ES-I3 (cell line): ENCODE measurements around the gene PGM1.
"Not testable (repeated sequence)": the region's sequence is repeated elsewhere in the genome, so short reads cannot be mapped to it uniquely, and the experiment has no call there.

Source experiments
- H3K36me3 ChIP-seq: 2 replicates; pipeline ENCODE4 v1.6.1; 2013; ENCODE audit warnings: mild to moderate bottlenecking, low read length, control low read depth, moderate library complexity; ENCODE audit not compliant: insufficient read depth
- H3K4me1 ChIP-seq: 2 replicates; pipeline ENCODE4 v1.6.1; 2013; ENCODE audit warnings: mild to moderate bottlenecking, control low read depth, low read length; ENCODE audit not compliant: insufficient read depth
- H3K9ac ChIP-seq: 2 replicates; pipeline ENCODE4 v1.6.1; 2013; ENCODE audit warnings: low read depth, mild to moderate bottlenecking, low read length, moderate library complexity
- H3K9me3 ChIP-seq: 2 replicates; pipeline ENCODE4 v1.6.1; 2013; ENCODE audit warnings: mild to moderate bottlenecking, low read length, moderate library complexity; ENCODE audit not compliant: control insufficient read depth, insufficient read depth

PGM1 gene

DNA sequence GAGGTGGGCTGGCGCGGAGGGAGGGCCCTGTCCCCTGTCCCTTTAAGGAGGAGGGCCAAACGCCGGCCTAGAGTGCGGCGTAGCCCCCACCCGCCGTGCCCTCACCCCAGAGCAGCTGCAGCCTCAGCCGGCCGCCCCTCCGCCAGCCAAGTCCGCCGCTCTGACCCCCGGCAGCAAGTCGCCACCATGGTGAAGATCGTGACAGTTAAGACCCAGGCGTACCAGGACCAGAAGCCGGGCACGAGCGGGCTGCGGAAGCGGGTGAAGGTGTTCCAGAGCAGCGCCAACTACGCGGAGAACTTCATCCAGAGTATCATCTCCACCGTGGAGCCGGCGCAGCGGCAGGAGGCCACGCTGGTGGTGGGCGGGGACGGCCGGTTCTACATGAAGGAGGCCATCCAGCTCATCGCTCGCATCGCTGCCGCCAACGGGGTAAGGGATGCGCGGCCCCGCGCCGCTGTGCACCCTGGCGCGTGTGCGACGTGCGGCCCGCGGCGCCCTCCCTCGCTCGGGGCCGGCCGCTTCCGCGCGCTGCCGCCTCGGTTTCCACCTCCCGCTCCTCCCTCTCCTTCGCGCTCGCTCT is at the start of gene PGM1:
Gene PGM1, plus strand, starts transcription at position 109 of the 583 bp plus-strand sequence. Its CDS starts 78 bp downstream, at position 187.
- Histone ChIP-seq H3K36me3 (peaks cover 4% of the 10 kb centered on the region; the same call in 1 of the 2 replicates), H3K9ac (peak within 1 kb of the TSS; percentile 99), H3K4me1 (no peaks in the 10 kb centered on the region), H3K9me3 (no peaks in the 10 kb centered on the region)

DNA sequence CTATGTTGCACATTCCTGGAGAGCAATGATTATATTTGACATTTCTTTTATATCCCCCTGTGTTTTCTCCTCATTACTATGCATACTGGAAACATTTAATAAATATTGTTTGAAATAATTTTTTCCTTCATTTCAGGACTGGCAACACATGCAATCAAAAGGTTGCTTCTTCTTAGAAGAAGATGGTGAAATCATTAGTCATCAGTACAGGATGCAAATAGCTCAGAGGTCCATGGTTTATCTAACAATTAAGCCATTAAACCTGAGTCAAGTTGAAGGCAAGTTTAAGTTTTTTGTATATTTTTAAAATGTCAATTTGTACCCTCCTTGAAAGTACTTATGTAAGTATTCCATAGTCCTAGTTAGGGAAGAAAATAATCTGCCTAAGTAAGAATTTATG is 47.4 kb upstream of the PGM1 start:
- 0 out of 2 replicates have a peak, but pooled peaks cover 2% of the 10 kb centered on the region for H3K9me3 ChIP-seq
- H3K36me3 ChIP-seq, result no peaks in the 10 kb centered on the region
- H3K9ac ChIP-seq, result no peak overlapping the region
- no peaks in the 10 kb centered on the region for H3K4me1 ChIP-seq

DNA sequence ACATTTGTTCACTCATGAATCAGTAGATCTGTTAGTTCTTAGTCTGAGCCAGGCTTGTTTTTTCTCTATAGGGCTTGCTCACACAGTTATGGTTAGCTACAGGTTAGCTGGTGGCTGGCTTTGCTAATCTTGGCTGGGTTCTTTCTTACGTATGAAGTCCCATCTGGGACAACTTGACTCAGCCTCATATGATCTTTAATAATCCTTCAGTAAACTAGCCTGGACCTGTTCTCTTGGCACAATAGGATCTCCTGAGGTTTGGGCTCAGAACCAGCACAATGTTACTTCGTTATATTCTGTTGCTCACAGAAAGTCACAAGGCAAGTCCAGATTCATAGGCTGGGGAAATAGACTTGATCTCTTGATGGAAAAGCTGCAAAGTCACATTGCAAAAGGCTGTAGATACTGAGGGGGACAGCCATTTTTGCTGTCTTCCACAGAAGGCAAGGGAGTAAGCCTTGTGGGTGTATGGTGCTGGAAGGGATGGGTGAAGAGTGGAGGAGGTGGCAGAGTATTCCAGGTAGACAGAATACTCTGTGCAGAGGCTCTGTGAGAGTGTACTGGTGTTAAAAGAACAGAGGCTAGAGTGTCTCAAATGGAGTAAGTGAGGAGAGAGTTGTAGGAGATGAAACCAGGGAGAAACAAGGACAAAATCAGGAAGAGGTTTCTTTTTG is 45.5 kb upstream of the PGM1 start:
- H3K9ac ChIP-seq, result no peak overlapping the region
- H3K36me3 ChIP-seq, result no peaks in the 10 kb centered on the region
- H3K4me1 ChIP-seq, result no peaks in the 10 kb centered on the region
- H3K9me3 ChIP-seq, result 0 out of 2 replicates have a peak, but pooled peaks cover 2% of the 10 kb centered on the region

DNA sequence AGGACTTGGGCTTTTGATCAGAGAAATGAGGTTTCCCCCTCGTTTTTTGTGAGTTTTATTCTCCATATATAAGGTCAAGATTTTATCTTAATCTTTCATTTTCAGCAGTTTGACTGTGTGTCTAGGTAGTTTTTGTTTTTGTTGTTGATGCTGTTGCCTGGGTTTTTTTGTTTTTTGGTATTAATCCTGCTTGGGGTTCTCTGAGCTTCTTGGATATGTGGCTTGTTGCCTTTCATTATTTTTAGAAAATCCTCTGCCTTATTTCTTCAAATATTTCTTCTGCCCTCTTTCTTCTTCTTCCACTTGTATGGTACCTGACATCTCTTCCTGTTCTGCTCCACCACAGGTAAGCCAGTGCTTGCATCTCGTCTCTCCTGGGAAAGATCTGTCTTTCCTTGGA is 44.9 kb upstream of the PGM1 start:
- Histone ChIP-seq H3K9me3 (0 out of 2 replicates have a peak, but pooled peaks cover 2% of the 10 kb centered on the region), H3K9ac (no peak overlapping the region), H3K4me1 (no peaks in the 10 kb centered on the region), H3K36me3 (no peaks in the 10 kb centered on the region)

DNA sequence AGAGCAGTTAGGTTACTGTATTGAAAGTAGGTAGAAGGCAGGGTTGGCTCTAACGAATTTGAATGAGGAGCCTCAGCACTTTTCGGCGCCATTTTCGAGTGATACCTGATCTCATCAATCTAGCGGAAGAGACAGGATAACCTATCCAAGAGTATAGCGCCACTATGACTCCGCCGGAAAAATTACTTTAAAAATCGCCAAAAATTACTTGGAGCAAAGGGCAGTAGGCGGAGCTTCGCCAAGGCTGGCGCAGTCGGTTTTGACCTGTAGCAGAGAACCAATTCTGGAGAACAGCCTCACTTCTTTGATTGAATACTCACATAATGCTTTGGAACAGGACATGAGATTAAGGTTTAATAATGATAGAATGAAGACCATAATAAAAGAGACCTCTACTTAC is 44.3 kb upstream of the PGM1 start:
- no peaks in the 10 kb centered on the region for H3K4me1 ChIP-seq
- H3K36me3 ChIP-seq, result no peaks in the 10 kb centered on the region
- H3K9me3 ChIP-seq, result 0 out of 2 replicates have a peak, but pooled peaks cover 2% of the 10 kb centered on the region
- H3K9ac ChIP-seq, result no peak overlapping the region

DNA sequence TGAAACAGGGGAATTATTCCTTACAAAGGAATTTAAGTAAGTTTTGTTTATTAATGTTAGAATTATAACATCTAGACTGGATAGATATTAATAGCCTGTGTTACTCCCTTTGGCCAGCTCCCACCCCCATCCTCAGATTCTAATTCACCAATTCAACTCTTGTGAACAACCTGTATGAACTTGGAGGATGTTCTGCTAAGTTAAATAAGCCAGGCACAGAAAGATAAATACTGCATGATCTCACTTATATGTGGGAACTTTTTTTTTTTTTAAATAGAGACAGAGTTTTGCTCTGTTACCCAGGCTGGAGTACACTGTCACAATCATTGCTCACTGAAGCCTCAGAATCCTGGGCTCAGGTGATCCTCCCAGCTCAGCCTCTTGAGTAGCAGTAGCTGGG is 37.7 kb upstream of the PGM1 start:
- Histone ChIP-seq H3K4me1 (peaks cover 5% of the 10 kb centered on the region; the same call in 1 of the 2 replicates), H3K9ac (no peak overlapping the region), H3K36me3 (no peaks in the 10 kb centered on the region), H3K9me3 (no peaks in the 10 kb centered on the region)

DNA sequence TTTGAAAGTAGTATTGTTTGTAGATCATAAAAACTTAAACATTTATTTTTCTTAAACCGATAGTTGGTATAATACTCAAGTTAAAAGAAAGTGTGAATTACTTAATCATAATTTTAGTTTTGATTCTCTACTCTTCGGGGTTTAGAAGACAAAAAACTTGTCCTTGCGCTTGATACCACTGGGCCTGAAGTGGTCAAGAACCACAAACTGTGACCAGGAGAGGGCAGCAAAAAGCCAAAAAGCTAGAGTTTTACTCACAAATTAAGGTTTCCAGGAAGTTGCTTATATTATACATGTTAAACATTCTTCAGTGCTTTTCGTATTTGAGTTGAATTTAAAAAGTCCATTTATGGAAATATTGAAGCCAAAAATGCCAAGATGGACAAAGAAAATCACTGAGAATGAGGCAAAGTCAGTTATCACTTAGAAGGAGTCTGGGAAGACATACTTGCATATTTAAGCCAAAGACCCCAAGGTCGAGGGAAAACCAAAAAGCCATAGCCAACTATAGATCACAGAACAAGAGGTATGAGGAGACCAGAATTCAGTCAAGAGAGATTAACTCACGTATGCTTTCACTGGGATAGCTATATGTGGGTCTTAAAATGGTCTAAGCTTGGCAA is 35.7 kb upstream of the PGM1 start:
- Histone ChIP-seq H3K4me1 (peaks cover 5% of the 10 kb centered on the region; the same call in 1 of the 2 replicates), H3K36me3 (no peaks in the 10 kb centered on the region), H3K9ac (no peak overlapping the region), H3K9me3 (no peaks in the 10 kb centered on the region)

DNA sequence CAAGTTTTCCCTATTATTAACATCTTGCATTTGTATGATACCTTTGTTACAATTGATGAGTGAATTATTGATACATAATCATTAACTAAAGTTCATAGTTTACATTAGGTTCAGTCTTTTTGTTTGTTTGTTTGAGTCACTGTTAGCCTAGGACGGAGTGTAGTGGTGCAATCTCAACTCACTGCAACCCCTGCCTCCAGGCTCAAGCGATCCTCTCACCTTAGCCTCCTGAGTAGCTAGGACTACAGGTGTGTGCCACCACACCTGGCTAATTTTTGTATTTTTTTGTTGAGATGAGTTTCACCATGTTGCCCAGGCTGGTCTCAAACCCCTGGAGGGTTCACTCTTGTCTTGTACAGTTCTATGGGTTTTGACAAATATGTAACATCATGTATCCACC is 33.9 kb upstream of the PGM1 start:
- Histone ChIP-seq H3K36me3 (no peaks in the 10 kb centered on the region), H3K9ac (no peak overlapping the region), H3K4me1 (peaks cover 7% of the 10 kb centered on the region; the same call in 1 of the 2 replicates), H3K9me3 (no peaks in the 10 kb centered on the region)

DNA sequence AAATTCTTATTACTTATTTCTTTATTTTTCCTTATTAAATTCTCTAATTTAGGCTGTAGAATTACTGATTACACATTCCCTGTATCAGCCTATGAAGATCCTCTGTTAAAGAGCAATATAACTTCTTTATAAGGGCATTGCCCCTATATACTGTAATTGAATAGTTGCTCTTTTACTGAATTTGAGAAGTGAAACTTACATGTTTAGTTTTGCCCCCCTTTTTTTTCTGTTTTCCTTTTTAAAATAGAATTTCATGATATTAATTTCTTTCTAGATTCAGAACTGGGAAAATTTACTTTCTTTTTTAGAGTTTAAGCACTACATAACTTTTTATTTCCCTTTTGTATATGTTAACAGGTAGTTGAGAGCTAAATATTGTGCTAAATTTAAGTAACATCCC is 29.5 kb upstream of the PGM1 start:
- Histone ChIP-seq H3K9me3 (no peaks in the 10 kb centered on the region), H3K36me3 (no peaks in the 10 kb centered on the region), H3K4me1 (0 out of 2 replicates have a peak, but pooled peaks cover 3% of the 10 kb centered on the region), H3K9ac (no peak overlapping the region)

DNA sequence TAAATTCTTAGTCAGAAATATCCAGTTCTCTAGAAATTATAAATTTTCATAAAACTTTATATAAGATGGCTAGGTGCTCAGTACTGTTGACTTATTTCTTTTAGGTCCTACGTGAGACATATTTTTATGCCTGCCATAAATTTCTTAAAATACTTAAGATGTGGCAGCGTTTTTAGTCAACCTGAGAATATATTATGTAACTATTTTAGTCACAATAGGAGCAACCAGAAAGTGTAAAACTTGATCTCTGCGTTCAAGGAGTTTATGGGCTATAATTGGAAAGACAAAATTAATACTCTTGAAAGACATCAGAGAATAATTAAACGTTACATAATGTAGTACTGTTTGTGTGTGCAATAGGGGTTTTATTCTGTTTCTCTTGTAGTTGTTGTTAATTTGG is 24.1 kb upstream of the PGM1 start:
- Histone ChIP-seq H3K9me3 (no peaks in the 10 kb centered on the region), H3K4me1 (peaks cover 30% of the 10 kb centered on the region), H3K36me3 (no peaks in the 10 kb centered on the region), H3K9ac (no peak overlapping the region)

DNA sequence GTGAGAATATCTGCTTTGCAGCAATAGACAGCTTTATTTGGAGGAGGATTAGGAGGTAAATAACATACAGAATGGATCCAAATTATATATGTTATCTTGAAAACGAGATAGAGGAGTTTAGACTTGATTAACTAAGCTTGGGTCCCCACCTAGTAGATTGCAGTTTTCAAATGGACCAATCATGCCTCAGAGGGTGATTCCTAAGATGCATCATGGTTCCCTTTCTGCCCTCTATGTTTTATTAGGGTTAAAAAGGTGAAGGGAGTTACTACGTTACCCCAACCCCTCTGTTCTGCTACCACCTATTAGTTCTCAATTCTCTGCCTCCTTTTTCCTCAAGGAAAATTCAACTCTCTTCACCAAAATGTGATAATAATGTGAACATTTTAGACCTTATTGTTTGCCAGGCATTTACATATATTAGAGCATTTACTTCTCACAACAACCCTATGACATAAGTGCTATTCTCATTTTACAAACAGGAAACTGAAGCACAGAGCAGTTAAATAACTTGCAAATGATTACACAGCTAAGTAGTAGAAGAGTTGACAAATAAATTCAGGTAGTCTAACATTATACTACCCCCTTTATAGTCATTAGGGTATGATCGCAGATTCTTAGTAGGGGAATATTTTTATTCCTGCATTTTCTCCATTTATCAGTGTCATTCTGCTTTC is 23.4 kb upstream of the PGM1 start:
- Histone ChIP-seq H3K9ac (no peak overlapping the region), H3K4me1 (peaks cover 32% of the 10 kb centered on the region), H3K36me3 (no peaks in the 10 kb centered on the region), H3K9me3 (no peaks in the 10 kb centered on the region)

DNA sequence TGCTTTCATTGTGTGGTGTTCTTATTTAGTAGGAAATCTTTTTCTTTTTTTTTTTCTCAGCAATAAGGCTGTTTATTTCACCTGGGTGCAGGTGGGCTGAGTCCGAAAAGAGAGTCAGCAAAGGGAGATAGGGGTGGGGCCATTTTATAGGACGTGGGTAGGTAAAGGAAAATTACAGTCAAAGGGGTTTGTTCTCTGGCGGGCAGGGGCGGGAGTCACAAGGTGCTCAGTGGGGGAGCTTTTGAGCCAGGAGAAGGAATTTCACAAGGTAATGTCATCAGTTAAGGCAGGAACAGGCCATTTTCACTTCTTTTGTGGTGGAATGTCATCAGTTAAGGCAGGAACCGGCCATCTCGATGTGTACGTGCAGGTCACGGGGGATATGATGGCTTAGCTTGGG is 20.5 kb upstream of the PGM1 start:
- H3K9ac ChIP-seq, H3K9me3 ChIP-seq, H3K36me3 ChIP-seq: not testable (repeated sequence)
- peaks cover 37% of the 10 kb centered on the region for H3K4me1 ChIP-seq

DNA sequence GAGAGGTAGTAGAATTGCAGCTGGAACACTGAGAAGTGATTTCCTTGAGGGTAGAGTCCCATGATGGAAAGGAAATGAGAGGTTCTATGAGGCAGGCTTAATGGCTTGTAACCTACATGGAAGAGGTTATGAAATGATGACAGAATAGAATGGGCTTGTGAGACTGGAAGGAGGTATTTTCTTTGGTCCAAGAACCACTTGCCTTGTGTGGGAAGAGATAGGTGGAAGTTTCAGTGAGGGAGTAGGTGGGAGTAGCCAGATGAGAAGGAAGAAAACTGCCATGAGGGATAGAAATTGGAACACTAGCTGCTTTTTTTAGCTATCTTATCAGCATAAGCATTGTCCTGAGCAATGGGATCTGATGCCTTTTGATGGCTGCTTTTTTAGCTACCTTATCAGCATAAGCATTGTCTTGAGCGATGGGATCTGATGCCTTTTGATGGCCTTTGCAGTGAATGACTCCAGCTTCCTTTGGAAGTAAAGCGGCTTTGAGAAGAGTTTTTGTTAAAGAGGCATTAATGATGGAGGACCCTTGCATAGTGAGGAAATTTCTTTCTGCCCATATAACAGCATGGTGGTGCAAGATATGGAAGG is 18.9 kb upstream of the PGM1 start:
- H3K9ac ChIP-seq, result peak overlapping the region; percentile 20; the same call in 1 of the 2 replicates
- not testable (repeated sequence) for H3K36me3 ChIP-seq, H3K9me3 ChIP-seq
- H3K4me1 ChIP-seq, result peaks cover 35% of the 10 kb centered on the region

DNA sequence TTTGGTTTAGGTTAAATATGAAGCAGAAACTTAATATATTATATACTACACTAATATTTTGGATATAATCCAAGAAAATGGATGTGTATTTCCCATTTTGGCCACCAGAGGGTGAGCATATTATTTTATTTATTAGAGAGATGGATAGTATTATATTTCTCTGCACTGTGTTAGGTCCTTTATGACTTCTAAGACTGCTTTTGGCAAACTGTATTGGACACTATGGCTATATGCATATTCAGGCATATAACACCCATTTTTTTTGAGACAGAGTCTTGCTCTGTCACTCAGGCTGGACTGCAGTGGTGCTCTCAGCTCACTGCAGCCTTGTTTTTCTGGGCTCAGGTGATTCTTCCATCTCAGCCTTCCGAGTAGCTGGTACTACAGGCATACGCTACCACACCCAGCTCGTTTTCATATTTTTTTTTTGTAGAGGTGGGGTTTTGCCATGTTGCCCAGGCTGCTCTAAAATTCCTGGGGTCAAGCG is 17.8 kb upstream of the PGM1 start:
- Histone ChIP-seq H3K9me3 (peaks cover 3% of the 10 kb centered on the region; the same call in 1 of the 2 replicates), H3K36me3 (no peaks in the 10 kb centered on the region), H3K9ac (no peak overlapping the region), H3K4me1 (peaks cover 24% of the 10 kb centered on the region)
